HG02642 (cell line): Measurements from ENCODE around the gene DENND5A.
"Not testable (repeated sequence)": the region's sequence is repeated elsewhere in the genome, so short reads cannot be mapped to it uniquely, and the experiment has no call there.

Experiments used
- ATAC-seq: cut with Tn5 transposase; IDR thresholded peaks from one replicate; pipeline ENCODE4 v1.9.1; 2021; ENCODE audit warnings: mild to moderate bottlenecking; ENCODE audit not compliant: unreplicated experiment, poor library complexity

Gene DENND5A

GRCh38 chr11:9179141-9179540 is 86.0 kb downstream of the DENND5A start:
- no peak for ATAC-seq

DNA sequence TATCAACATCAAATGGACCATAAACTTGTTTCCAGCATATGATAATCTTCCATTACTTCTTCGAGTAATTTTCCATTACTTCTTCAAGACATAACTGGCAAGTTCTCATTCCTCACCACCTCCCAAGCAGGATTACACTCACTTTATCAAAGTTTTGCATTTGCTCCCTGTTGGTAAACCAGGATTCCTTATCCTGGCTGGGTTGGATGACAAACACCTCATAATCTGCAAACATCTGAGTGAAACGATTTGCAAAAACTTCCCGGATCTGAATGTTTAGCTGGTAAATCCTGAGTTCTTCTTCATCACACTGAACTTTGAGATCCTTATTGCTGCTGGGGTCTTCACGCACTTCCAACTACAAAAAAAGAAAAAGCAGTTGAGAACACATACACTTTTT is 86.4 kb downstream of the DENND5A start:
- ATAC-seq, result no peak

GRCh38 chr11:9177438-9178091 is 87.6 kb downstream of the DENND5A start:
- ATAC-seq, result no peak

DNA sequence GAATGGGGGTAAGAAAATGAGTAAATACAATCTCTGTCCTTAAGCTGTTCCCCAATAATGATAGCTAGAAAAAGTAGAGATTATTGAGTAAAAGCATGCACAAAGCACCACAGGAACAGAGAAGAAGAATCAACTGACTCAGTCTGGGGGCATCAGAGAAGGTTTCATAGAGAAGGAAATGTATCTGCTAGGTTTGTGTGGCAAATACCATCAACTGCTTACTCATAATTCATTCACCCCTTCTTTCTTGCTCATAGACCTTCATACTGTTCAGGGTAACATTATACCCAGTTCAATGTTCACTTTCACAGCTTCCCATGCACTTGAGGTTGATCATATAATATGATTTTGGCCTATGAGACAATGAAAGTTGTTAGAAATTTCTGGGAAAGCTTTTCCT is 88.6 kb downstream of the DENND5A start:
- no peak for ATAC-seq

DNA sequence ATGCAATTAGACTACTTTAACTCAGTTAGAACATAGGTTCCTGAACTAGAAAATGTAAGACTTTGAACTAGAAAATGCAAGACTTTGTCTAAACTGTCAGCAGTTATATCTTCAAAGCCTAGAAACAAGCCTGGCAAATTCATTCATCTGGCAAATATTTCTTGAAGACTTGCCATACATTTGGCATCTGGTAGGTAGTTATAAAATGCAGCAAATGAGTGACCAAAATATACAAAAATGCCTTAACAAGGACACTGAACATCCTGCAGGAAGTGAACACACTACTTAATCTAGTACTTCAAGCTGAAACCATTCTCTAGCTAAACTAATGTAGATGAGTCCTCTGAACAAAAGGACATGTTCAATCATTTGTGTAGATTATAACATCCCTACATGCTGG is 89.0 kb downstream of the DENND5A start:
- ATAC-seq, result no peak

- ATAC-seq, result no peak
Measured at GRCh38 chr11:9172389-9172788, 92.8 kb downstream of the DENND5A start.

DNA sequence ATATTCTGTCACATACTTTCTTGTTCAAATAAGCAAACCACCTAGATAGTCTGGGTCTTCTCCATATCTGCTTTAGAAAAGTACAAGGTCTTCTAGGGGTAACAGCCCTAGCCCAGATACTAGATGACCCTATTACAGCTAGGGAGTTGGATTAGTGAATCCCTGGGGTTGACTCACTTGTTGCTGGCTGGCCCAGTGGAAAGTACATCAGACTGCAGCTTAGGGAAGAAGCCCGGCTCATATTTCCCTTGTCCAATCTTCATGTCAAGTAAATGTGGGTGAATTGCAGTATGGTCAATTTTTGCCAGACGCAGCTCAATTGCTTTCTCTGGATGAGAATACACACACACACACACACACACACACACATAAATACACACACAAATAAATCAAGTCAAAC is 94.7 kb downstream of the DENND5A start:
- no peak for ATAC-seq

- no peak for ATAC-seq
Measured at GRCh38 chr11:9169595-9170295, 95.4 kb downstream of the DENND5A start.

DNA sequence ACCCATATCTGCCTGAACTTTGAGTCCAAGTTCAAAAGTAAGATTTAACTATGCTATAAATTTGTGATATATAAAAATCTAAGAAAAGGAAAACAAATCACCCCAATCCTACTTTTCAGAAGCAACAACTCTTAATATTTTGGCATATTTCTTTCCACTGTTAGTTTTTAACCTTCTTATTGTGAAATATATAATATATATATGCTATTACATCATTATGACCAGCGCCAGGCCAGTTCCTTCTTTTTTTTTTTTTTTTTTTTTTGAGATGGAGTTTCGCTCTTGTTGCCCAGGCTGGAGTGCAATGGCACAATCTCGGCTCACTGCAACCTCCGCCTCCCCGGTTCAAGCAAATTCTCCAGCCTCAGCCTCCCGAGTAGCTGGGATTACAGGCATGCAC is 103.2 kb downstream of the DENND5A start:
- ATAC-seq, result not testable (repeated sequence)

- ATAC-seq, result no peak
Measured at GRCh38 chr11:9160166-9160565, 105.0 kb downstream of the DENND5A start.

DNA sequence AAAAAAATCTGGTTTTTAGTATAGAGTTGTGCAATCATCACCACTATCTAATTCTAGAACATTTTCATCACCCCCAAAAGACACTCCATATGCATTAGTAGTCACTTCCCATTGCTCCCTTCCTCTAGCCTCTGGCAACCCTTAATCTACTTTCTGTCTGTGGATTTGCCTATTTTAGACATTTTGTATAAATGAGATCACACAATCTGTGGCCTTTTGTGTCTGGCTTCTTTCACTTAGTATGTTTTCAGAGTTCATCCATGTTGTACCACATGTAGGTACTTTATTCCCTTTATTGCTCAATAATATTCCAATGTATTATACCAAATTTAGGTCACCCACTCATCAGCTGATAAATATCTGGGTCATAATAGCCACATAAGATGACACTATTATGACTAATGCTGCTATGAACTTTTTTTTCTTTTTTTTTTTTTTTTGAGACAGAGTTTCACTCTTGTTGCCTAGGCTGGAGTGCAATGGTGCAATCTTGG is 106.2 kb downstream of the DENND5A start:
- no peak for ATAC-seq

DNA sequence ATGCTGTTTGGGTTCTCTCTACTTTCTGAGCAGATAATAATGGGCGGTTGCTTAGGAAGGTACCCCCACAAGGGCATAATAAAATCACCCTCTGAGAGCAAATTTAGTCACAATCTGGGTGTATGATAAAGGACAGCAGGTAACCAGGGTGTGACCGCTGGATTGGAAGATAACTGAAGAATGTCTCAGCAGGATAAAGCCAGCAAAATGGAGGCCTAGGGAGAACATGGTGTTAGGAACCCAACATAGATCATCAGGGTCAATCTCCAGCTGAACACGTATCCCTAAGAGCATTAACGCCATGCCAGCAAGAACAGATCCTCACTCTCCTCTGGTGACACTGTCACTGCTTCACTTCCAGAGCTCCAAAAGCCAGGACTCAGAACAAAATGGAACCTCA is 109.2 kb downstream of the DENND5A start:
- no peak for ATAC-seq

DNA sequence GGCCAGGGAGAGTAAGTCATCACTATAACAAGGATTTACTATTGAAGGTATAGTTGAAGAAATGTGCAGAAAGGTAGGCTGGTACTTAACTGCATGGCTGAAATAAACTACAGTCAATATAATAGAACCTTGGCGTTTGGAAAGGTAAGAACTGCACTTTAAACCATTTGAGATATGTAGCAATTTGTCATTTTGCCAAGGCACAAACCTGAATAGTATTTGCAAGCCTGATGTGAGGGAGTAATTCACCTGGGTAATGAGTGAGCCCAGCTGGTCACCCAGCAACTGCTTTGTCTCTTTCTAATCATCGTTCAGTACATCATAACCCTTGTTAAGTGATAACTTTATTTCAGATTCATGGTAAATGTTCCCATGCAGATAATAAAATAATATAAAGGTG is 111.5 kb downstream of the DENND5A start:
- no peak for ATAC-seq

DNA sequence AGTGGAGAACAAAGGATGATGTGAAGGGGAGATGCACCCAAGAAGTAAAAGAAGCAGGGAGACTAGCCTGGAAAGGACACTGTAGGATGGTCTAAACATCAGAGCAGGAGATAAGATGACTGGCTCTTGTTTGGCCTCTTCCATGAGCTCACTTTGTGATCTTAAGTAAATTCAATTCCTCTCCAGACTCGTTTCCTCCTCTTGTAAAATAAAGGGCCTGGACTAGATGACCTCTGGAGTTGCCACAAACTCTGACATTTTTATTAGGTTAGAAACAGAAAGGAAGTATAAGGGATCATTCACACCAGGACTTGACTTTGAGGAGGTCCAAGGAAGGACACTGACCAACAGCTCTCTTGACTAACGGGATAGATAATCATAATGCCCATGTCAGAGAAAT is 113.5 kb downstream of the DENND5A start:
- ATAC-seq, result no peak

DNA sequence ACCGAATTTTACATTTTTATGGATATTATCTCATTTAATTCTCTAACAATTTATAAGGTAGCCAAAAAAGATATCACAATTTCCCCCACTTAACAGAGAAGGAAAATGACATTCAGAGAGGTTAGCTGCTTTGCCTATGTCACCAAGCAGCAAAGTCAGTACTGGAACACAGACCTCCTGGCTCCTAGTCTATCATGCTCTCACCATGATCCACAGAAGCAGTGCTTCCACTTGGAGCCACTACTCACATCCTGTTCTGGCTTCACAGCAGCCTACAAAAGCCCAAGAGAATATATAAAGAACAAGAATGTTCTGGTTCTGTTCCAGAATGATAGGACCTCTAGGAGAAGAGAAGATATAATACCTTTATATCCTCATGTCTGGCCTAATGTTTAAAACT is 114.2 kb downstream of the DENND5A start:
- no peak for ATAC-seq

GRCh38 chr11:9150501-9150900 is 114.6 kb downstream of the DENND5A start:
- no peak for ATAC-seq

GRCh38 chr11:9148727-9149126 is 116.4 kb downstream of the DENND5A start:
- no peak for ATAC-seq

DNA sequence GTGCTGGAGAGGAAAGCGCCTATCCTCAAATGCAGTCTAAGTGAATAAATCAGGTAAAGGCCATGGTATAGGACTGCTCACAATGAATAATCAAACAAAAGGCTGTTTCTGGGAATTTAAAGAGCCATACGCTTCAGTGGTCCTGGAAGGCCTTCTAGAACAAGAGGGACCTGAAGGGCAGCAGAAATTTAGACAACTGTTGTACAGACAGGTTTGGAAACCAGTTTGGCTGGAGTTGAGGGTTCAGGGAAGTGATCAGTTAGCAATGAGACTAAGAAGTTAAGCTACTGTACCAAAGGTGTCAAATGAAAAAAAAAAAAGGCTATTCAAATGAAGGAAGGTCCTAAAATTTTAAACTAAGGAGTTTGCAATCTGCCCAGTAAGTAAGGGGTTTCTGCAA is 117.1 kb downstream of the DENND5A start:
- no peak for ATAC-seq

- no peak for ATAC-seq
Measured at GRCh38 chr11:9146477-9146876, 118.7 kb downstream of the DENND5A start.

- ATAC-seq, result no peak
Measured at GRCh38 chr11:9145283-9145682, 119.9 kb downstream of the DENND5A start.

DNA sequence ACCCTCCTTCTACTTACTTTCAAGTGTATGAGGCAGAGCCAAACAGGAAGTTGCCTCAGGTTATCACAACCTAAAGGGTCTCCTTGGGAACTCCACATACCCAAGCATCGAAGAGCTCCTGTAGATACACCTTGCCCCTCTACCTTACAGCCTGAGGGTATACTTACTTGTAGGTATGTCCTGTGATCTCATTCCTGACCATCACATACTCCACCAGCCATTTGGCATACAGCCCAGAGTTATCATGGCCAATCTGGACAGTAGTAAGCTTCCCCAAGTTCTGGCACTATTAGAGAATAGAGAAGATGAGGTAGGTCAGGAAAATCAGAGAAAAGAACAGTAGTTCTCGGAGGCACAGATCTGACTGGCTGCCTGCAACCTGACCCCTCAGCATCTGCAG is 120.3 kb downstream of the DENND5A start:
- ATAC-seq, result no peak

- ATAC-seq, result no peak
Measured at GRCh38 chr11:9143721-9144120, 121.4 kb downstream of the DENND5A start.
